GM18526 (cell line): ENCODE results near the gene KCNJ16.

Experiments used
- POLR2A ChIP-seq: IDR thresholded peaks from 3 replicates; pipeline ENCODE4 v1.6.1; 2011; ENCODE audit not compliant: insufficient read length; ENCODE audit errors: extremely low read depth

The KCNJ16 gene

DNA sequence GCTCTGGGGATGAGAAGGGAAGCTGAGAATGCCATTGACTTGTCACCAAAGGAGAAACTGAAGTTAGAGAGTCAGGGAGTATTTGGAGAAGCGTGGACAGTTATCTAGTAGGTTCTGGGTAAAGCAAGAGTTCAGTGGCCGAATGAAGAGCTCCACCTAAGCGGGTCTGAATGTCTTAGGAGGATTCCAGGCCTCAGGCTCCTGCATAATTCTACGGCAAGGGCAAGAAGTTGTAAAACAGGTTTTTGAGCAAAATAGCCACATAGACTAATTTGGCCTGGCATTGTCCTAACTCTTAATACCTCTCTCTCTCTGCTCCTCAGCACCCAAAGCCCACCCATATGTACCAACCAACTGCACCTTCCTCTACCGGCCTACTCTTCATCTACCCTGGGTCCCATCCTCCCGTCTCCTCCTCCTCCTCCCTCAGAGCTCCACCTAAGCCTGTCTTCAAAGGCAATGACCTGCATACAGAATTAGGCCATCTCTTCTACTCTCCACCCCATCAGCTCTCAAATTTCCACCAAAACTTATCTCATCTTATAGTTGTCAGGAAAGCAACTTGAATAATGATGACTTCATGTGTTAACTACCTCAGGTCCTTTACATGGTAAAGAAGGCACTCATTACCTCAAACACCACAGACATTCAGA is 52.3 kb downstream of the KCNJ16 start:
- no peak for TF ChIP-seq POLR2A

DNA sequence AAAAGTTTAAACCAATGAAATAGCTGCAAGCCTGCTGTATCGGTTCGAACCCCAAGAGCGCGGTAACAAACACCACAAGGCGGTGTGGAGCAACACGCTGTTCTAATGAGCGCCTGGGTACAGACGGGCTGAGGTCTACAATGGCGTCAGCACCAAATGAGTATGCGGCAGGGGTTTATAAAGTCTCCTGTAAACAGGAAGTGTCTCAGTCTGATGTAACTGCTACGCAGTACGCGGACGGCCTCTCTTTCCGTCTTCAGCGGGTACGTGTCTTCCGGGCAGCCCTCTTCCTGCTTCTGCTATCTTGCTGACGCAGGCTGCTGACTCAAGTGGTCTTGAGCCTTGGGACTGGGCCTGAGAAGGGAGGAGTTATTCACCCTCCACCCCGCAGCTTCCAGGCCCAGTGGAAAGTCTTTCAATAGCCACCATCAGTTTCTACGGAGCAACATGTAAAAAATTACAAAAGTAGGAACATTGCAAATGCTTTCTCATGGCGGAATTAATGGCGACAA is 53.8 kb downstream of the KCNJ16 start:
- no peak for TF ChIP-seq POLR2A

DNA sequence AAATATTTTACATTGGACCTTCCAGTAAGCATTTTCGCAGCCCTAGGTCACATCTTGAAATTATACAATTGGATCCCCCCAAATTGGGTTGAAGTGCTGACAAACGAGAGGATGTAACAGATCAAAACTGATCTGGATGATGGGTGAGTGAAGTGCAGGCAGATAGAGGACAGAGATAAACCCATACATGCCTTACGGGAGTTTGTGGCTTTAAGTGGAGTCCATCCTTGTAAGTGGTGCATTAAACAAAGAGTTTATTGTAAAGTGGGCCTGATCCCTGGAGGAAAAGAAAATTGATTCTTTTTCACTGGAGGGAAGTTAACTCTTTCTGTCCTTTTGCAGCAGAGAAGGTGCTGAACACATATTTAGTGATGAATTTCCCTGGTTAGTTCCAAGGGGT is 55.3 kb downstream of the KCNJ16 start:
- no peak for TF ChIP-seq POLR2A

DNA sequence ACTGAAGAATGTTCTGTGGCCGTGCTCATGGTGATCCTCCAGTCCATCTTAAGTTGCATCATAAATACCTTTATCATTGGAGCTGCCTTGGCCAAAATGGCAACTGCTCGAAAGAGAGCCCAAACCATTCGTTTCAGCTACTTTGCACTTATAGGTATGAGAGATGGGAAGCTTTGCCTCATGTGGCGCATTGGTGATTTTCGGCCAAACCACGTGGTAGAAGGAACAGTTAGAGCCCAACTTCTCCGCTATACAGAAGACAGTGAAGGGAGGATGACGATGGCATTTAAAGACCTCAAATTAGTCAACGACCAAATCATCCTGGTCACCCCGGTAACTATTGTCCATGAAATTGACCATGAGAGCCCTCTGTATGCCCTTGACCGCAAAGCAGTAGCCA is 57.5 kb downstream of the KCNJ16 start:
- TF ChIP-seq POLR2A: no peak

DNA sequence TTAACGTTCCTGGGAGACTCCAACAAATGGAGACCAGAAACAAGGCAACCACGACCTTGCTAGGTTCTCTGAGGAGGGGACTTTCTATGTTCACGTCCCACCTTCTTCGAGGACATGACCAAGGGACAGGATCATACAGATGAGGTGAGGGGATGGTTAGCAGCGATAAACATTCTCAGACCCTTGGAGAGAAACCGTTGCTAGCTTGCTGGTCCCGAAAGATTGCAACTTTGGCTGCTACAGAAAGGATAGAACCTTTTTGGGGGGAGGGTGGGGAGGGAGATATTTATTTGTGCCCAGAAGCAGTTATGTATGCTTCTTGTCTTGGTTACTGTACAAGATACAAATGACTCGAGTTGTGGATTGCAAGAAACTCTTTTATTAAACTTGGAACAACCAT is 59.0 kb downstream of the KCNJ16 start:
- TF ChIP-seq POLR2A: no peak

DNA sequence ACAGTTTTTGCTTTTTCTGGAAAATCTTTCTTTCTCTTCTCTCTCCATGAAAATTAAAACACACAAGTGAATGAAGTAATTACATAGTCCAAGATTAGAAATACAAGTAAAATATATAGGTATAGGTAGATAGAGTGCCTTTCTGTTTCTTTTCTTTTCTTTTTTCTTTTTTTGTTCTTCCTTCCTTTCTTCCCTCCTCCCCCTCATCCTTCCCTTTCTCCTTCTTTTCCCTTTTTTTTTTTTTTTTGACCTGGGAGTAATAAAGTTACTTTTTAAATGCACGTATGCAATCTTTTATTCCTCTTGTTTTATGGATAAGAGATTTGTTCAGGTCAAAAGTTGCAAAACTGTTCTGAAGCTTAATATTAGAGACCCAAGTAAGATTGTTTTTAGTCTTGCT is 59.8 kb downstream of the KCNJ16 start:
- TF ChIP-seq POLR2A: no peak

DNA sequence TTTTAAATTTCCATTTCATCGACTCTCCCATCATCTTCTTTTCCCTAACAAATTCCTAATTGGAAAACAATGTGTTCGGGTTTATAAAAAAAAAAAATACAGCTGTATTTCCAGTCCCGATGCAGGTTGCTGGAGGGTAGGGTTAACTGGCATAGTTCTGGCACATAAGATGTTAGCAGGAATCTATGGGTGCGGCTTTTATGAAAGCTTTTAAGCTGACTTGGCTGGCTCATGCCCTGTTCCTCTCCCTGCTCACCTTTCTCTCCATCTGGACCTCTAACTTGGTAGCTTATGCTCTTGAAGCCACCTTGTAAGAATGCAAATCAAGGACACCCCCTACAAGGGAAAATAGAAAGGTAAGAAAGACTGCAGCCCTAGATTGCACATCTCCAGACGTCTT is 61.1 kb downstream of the KCNJ16 start:
- TF ChIP-seq POLR2A: no peak

DNA sequence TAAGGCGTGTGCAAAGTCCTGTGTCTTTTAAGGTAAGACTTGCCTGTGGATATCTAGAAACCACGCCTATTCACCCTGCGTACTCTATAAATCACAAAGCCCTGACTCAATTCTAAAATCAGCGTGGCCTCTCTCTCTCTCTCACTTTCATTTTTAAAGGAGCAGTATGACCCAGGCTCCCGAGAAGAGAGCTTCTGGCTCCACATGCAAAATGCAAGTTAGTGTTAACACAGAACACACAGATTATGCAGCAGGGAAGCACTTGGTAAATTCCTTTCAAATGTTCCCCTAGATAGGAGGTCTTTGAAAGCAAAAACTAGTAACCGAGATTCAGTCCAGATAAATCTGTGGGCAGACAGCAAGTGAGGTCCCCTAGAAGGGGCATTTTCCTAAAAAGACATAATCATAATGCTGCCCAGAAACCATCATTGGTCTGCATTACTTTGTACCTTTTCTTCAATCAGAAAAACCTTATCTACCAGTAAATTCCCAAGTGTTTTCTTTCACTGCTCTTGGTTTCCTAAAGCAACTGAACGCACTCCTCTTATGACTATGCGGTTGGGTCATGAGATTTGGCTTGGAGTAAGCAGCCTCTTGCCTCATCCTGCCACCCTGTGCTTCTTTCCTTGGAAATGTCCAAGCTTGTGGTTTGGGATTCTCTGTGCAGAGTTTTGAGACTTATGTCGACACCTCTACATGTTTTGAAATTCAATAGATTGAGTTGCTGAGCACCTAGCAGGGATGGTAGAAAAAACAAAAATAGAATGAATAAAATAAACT is 62.6 kb downstream of the KCNJ16 start:
- TF ChIP-seq POLR2A: no peak

DNA sequence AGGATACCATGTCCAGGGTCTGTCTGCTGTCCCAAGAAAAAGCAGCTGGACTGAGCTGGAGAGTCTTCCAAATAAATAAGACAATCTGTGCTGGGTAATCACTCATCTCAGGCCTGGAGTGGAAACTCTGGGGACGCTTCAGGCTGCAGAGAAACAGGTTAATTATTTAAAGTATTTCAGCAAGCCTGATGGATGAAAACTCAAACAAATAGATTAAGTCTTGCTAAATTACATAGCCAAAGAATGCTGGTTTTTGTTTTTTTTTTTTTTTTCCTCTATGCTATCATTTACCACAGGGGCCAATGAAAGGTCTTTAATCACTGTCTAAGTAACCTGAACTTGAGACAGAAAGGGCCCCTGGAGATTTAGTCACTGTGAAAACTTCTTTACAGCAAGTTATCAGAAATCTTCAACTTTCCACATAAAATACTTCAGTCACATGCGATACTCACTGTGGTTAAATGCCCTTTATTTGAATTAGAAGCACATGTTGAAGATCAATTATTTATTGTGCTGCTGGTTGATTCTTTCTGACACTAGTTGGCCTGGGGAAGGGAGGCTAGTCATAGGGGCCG is 63.4 kb downstream of the KCNJ16 start:
- no peak for TF ChIP-seq POLR2A

DNA sequence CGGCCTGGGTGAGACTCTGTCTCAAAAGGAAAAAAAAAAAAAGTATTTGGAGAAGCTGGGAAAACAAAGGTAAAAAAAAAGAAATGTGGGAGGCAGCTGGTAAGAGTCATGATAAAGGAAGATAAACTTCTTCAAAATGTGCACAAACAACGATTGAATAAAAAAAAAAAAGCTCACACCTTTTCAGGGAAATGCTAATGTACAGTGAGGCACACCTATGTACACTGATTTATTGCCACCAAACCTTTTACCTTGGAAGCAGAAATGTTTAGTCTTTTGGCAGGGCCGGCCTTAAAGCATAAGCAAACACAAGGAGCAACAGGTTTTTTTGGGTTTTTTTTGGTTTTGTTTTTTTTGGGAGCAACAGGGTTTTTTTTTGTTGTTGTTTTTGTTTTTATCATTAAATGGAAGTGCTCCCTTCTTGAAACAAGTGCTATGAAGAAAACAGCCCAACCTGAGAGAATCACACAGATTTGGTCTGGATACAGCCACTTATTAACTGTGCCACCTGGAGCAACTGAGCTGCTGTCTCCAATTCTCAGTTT is 64.5 kb downstream of the KCNJ16 start:
- TF ChIP-seq POLR2A: no peak

DNA sequence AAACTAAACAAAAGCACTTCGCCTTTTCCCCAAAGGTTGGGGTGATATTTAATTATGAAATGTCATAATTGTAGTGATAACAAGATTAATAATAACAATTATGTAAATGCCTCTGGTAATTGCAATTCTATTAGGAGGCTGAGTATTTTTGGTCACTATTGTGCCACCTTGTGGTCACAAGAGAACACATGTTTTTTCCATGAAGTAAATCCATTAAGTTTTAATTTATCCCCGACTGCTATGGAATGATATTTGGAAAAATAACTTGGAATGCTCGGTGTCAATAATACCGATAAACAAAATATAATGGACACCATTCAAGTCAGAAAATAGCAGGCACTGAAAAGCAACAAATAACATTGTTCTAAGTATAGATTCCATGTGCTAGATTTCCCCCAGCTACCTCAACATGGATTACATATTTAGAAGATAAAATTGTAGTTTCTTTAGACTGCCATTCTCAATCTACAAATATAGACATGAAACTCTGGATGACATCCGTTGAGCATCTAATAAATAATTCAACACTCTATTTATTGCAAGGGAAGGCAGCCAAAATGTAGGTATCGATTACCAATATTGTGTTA is 69.3 kb downstream of the KCNJ16 start:
- no peak for TF ChIP-seq POLR2A

DNA sequence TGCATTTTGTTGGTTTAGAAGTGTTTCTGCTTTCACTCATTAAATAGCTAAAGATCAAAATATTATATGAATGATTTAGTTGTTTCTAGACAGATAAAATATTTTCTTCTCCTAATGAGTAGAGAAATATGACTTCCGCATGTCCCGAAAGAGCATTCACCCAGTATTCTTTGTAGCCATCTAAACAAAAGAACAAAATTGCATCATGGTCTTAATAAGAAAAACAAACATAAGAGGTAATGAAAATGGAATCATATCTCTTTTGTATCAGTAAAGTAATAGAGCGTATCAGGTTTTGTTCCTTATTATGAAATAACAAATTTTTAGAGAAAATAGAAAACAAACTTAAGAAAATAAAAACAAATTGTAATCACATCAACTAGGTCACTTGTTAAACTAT is 78.2 kb downstream of the KCNJ16 start:
- no peak for TF ChIP-seq POLR2A

DNA sequence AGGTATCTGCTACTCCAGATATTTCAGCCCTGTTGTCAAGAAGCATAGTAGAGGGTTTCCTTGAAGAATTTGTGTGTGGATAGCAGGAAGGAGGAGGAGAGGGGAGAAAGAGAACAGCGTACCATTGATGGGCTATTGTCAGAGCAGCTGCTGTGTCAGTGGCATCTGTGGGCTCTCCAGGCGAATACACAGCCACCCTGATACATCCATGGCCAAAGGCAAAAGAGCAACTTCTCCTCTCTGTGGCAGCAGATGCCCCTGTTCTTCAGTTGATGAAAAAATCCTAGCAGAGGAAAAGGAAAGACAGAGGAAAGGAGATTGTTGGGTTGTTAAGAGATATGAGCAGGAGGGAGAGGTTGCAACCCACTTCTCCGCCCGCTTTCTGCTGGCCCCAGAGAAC is 82.1 kb downstream of the KCNJ16 start:
- no peak for TF ChIP-seq POLR2A

DNA sequence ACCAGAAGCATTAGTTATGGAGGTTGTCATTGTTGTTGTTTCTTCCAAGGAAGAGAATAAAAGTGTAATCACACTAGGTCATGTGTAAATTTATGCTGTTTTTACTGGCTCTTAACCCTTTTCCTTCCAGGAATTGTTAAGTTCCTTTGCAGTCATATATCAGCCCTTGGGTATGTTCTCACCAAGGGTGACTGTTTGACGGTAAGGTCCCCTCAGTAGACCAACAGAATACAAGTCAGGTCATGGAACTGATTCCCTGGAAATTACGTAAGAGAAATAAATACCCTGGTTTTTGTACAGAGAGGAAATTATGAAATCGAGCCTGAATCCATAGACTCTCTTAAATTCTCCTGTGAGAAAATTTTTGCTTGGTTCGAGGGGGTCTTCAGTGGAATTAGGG is 83.2 kb downstream of the KCNJ16 start:
- TF ChIP-seq POLR2A: no peak

DNA sequence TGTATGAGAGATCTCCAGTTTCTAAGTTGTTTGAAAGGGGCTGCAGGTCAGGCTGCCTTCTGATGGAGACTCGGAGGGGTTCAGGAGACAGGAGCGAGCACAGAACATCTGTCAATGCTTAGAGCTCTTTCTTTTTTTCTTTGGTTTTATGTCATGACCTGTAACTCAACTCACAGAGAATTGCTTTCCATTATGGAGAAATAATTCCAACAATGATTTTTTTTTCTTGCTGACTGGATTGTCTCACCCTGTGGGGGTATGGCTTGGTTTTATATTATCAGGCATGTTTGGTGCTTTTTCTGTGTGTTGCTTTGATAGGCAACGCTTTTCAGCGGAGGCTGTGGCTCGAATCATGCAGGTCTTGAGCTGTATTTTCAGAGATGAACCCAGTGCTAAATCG is 83.6 kb downstream of the KCNJ16 start:
- TF ChIP-seq POLR2A: no peak

DNA sequence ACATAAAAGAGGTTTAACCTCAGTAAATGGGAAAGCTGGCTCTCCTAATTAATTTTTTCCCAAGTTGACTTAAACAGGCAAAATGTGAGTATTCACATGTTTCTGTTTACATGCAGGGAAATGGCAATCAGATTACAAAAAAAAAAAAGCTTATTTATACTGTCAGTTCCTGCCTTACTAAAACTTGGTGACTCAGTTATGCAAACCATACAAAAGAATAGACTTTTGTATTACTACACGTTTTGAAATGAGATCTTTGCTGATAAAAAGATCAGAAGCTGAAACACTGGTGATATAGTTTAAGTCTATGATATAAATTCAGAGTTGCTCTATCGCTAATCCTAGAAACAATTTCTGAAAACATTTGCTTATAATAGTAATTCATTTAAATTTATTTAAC is 85.0 kb downstream of the KCNJ16 start:
- no peak for TF ChIP-seq POLR2A
